ENCODE results near the gene FGF2. TPM values are rescaled to one million over a fixed set of nuclear protein-coding genes. Genes with fewer than 3 reads are reported as not detected.

The FGF2 gene
- total RNA-seq, 1 experiment from 2014 or later, result 20.0 TPM

GRCh38 chr4:122875949-122876348 is 49.3 kb downstream of the FGF2 start:
- H3K36me3 ChIP-seq (replicated peaks; ENCODE audit: control insufficient read depth, insufficient read depth, low read length), result peaks cover 27% of the 10 kb centered on the region
- no peaks in the 10 kb centered on the region for H3K27me3 ChIP-seq (ENCODE audit: control insufficient read depth, insufficient read depth, low read length)
- no peak for DNase-seq
- H3K4me3 ChIP-seq (ENCODE audit: insufficient read depth, low read depth, low read length), result no peak overlapping the region

- Histone ChIP-seq H3K27me3 (ENCODE audit: control insufficient read depth, insufficient read depth, low read length) (no peaks in the 10 kb centered on the region), H3K4me3 (ENCODE audit: insufficient read depth, low read depth, low read length) (no peak overlapping the region), H3K36me3 (replicated peaks; ENCODE audit: control insufficient read depth, insufficient read depth, low read length) (peaks cover 28% of the 10 kb centered on the region)
- DNase-seq, result no peak
These were observed 49.8 kb downstream of the FGF2 start for GRCh38 chr4:122876456-122876855.

GRCh38 chr4:122879001-122879400 is 52.4 kb downstream of the FGF2 start:
- H3K36me3 ChIP-seq (replicated peaks; ENCODE audit: control insufficient read depth, insufficient read depth, low read length), result peaks cover 34% of the 10 kb centered on the region
- no peaks in the 10 kb centered on the region for H3K27me3 ChIP-seq (ENCODE audit: control insufficient read depth, insufficient read depth, low read length)
- DNase-seq, result no peak
- H3K4me3 ChIP-seq (ENCODE audit: insufficient read depth, low read depth, low read length), result no peak overlapping the region

GRCh38 chr4:122882857-122883735 is 56.5 kb downstream of the FGF2 start:
- H3K27me3 ChIP-seq (ENCODE audit: control insufficient read depth, insufficient read depth, low read length), result no peaks in the 10 kb centered on the region
- no peak for DNase-seq
- peaks cover 25% of the 10 kb centered on the region for H3K36me3 ChIP-seq (replicated peaks; ENCODE audit: control insufficient read depth, insufficient read depth, low read length)
- H3K4me3 ChIP-seq (ENCODE audit: insufficient read depth, low read depth, low read length), result no peak overlapping the region

- DNase-seq, result no peak
- peaks cover 20% of the 10 kb centered on the region for H3K36me3 ChIP-seq (replicated peaks; ENCODE audit: control insufficient read depth, insufficient read depth, low read length)
- no peak overlapping the region for H3K4me3 ChIP-seq (ENCODE audit: insufficient read depth, low read depth, low read length)
- H3K27me3 ChIP-seq (ENCODE audit: control insufficient read depth, insufficient read depth, low read length), result no peaks in the 10 kb centered on the region
These were observed 57.9 kb downstream of the FGF2 start for GRCh38 chr4:122884499-122884898.

GRCh38 chr4:122889726-122890125 is 63.1 kb downstream of the FGF2 start:
- peaks cover 15% of the 10 kb centered on the region for H3K36me3 ChIP-seq (replicated peaks; ENCODE audit: control insufficient read depth, insufficient read depth, low read length)
- DNase-seq, result no peak
- H3K27me3 ChIP-seq (ENCODE audit: control insufficient read depth, insufficient read depth, low read length), result no peaks in the 10 kb centered on the region; the same call in 1 of the 2 replicates
- H3K4me3 ChIP-seq (ENCODE audit: insufficient read depth, low read depth, low read length), result no peak overlapping the region

- H3K4me3 ChIP-seq (ENCODE audit: insufficient read depth, low read depth, low read length), result no peak overlapping the region
These were observed 63.6 kb downstream of the FGF2 start for GRCh38 chr4:122890147-122890795.

GRCh38 chr4:122894827-122895226 is 68.2 kb downstream of the FGF2 start:
- H3K4me3 ChIP-seq (ENCODE audit: insufficient read depth, low read depth, low read length), result no peak overlapping the region
- H3K27me3 ChIP-seq (ENCODE audit: control insufficient read depth, insufficient read depth, low read length), result no peaks in the 10 kb centered on the region; the same call in 1 of the 2 replicates
- DNase-seq, result no peak
- H3K36me3 ChIP-seq (replicated peaks; ENCODE audit: control insufficient read depth, insufficient read depth, low read length), result peaks cover 10% of the 10 kb centered on the region

More at GRCh38 chr4:122890147-122890795, 63.6 kb downstream of the FGF2 start:
- DNase-seq, result no peak
- Histone ChIP-seq H3K27me3 (ENCODE audit: control insufficient read depth, insufficient read depth, low read length) (no peaks in the 10 kb centered on the region; the same call in 1 of the 2 replicates), H3K36me3 (replicated peaks; ENCODE audit: control insufficient read depth, insufficient read depth, low read length) (peaks cover 15% of the 10 kb centered on the region)

- Histone ChIP-seq H3K27me3 (ENCODE audit: control insufficient read depth, insufficient read depth, low read length) (no peaks in the 10 kb centered on the region; the same call in 1 of the 2 replicates), H3K36me3 (replicated peaks; ENCODE audit: control insufficient read depth, insufficient read depth, low read length) (peaks cover 9% of the 10 kb centered on the region), H3K4me3 (ENCODE audit: insufficient read depth, low read depth, low read length) (no peak overlapping the region)
- no peak for DNase-seq
These were observed 68.8 kb downstream of the FGF2 start for GRCh38 chr4:122895336-122895995.

GRCh38 chr4:122896270-122896669 is 69.6 kb downstream of the FGF2 start:
- Histone ChIP-seq H3K36me3 (replicated peaks; ENCODE audit: control insufficient read depth, insufficient read depth, low read length) (peaks cover 8% of the 10 kb centered on the region), H3K4me3 (ENCODE audit: insufficient read depth, low read depth, low read length) (no peak overlapping the region), H3K27me3 (ENCODE audit: control insufficient read depth, insufficient read depth, low read length) (no peaks in the 10 kb centered on the region)
- no peak for DNase-seq

- no peaks in the 10 kb centered on the region for H3K27me3 ChIP-seq (ENCODE audit: control insufficient read depth, insufficient read depth, low read length)
- no peak for DNase-seq
- no peak overlapping the region for H3K4me3 ChIP-seq (ENCODE audit: insufficient read depth, low read depth, low read length)
- H3K36me3 ChIP-seq (replicated peaks; ENCODE audit: control insufficient read depth, insufficient read depth, low read length), result peaks cover 4% of the 10 kb centered on the region
These were observed 71.9 kb downstream of the FGF2 start for GRCh38 chr4:122898370-122899150.

- H3K27me3 ChIP-seq (ENCODE audit: control insufficient read depth, insufficient read depth, low read length), result no peaks in the 10 kb centered on the region
- H3K4me3 ChIP-seq (ENCODE audit: insufficient read depth, low read depth, low read length), result no peak overlapping the region
- peaks cover 2% of the 10 kb centered on the region for H3K36me3 ChIP-seq (replicated peaks; ENCODE audit: control insufficient read depth, insufficient read depth, low read length)
- DNase-seq, result peak; percentile 40
These were observed 73.1 kb downstream of the FGF2 start for GRCh38 chr4:122899682-122900081.

GRCh38 chr4:122900314-122900713 is 73.7 kb downstream of the FGF2 start:
- peaks cover 2% of the 10 kb centered on the region for H3K36me3 ChIP-seq (replicated peaks; ENCODE audit: control insufficient read depth, insufficient read depth, low read length)
- H3K4me3 ChIP-seq (ENCODE audit: insufficient read depth, low read depth, low read length), result no peak overlapping the region
- DNase-seq, result no peak
- no peaks in the 10 kb centered on the region for H3K27me3 ChIP-seq (ENCODE audit: control insufficient read depth, insufficient read depth, low read length)

Data from H7 (cell line).